Amygdala (tissue), 56 donors: Measurements from ENCODE around the gene EFCAB8.

Experiments
- DNase-seq, 56 donors: peaks; one replicate each; lab custom pipeline; 2025; lab: John Stamatoyannopoulos, UW

The EFCAB8 gene

GRCh38 chr20:32906871-32907495, 48.3 kb downstream of the EFCAB8 start:
- DNase-seq: no peak

- DNase-seq: no peak
These were observed 49.2 kb downstream of the EFCAB8 start for GRCh38 chr20:32907886-32908285.

GRCh38 chr20:32908334-32909292, 49.9 kb downstream of the EFCAB8 start:
- no peak for DNase-seq

GRCh38 chr20:32909451-32909850, 50.7 kb downstream of the EFCAB8 start:
- DNase-seq: no peak

GRCh38 chr20:32909896-32910571, 51.3 kb downstream of the EFCAB8 start:
- no peak for DNase-seq

GRCh38 chr20:32911355-32911754, 52.6 kb downstream of the EFCAB8 start:
- no peak for DNase-seq

- DNase-seq: no peak
These were observed 54.0 kb downstream of the EFCAB8 start for GRCh38 chr20:32912688-32913087.

GRCh38 chr20:32914031-32914430, 55.3 kb downstream of the EFCAB8 start:
- DNase-seq: no peak

GRCh38 chr20:32917191-32917950, 58.6 kb downstream of the EFCAB8 start:
- no peak for DNase-seq

GRCh38 chr20:32918296-32918695, 59.6 kb downstream of the EFCAB8 start:
- no peak for DNase-seq

- no peak for DNase-seq
These were observed 60.0 kb downstream of the EFCAB8 start for GRCh38 chr20:32918751-32919150.

- no peak for DNase-seq
These were observed 61.3 kb downstream of the EFCAB8 start for GRCh38 chr20:32920066-32920465.

GRCh38 chr20:32920530-32921298, 62.0 kb downstream of the EFCAB8 start:
- DNase-seq: no peak

GRCh38 chr20:32922466-32922865, 63.7 kb downstream of the EFCAB8 start:
- DNase-seq: no peak

GRCh38 chr20:32924781-32925180, 66.1 kb downstream of the EFCAB8 start:
- DNase-seq: no peak

- no peak for DNase-seq
These were observed 66.9 kb downstream of the EFCAB8 start for GRCh38 chr20:32925481-32926196.

- no peak for DNase-seq
These were observed 70.4 kb downstream of the EFCAB8 start for GRCh38 chr20:32929162-32929561.

GRCh38 chr20:32930181-32930580, 71.5 kb downstream of the EFCAB8 start:
- DNase-seq: no peak

- no peak for DNase-seq
These were observed 72.0 kb downstream of the EFCAB8 start for GRCh38 chr20:32930701-32931100.
